NCI-H2171 (cell line): ENCODE data around the gene KRTAP25-1.

ENCODE experiments used
- DNase-seq: peaks from one replicate; lab custom pipeline; 2025; lab: John Stamatoyannopoulos, UW

The KRTAP25-1 gene, protein sequence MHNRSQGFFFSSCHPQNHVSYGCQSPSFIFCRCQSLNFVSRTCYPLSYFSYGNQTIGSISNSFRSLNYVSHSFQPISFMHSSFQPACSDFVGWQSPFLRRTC

DNA sequence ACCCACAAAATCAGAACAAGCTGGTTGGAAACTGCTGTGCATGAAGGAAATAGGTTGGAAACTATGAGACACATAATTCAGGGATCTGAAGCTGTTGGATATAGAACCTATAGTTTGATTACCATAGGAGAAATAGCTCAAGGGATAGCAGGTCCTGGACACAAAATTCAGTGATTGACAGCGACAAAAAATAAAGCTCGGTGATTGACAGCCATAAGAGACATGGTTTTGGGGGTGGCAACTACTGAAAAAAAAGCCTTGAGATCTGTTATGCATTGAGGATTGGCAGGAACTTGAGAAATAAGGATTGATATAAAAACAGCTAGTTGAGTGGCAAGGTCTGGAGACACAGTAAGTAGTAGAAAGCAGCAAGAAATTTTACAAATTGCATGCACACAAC is at the start of gene KRTAP25-1:
Gene KRTAP25-1, minus strand, starts transcription at position 300 of the 400 bp plus-strand sequence. Its CDS starts 24 bp downstream, at position 276.
- no peak for DNase-seq

DNA sequence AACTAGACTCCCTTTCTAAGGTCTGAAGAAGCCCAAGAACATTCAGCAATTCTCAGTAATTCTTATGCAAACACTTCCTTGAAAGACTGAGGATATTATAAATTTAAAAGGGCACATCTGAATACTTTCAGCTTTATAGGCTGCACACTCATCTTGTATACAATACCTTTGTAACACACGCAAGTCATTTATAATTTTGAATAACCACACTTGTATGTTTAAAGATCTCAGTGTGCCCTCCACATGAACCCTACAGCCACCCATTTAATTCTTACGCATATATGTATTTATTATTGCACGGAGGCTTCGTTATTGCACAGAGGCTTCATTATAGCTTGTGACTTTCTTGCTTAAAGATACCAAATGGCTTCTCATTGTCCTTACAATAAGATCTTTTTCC is 49.4 kb upstream of the KRTAP25-1 start:
- no peak for DNase-seq

DNA sequence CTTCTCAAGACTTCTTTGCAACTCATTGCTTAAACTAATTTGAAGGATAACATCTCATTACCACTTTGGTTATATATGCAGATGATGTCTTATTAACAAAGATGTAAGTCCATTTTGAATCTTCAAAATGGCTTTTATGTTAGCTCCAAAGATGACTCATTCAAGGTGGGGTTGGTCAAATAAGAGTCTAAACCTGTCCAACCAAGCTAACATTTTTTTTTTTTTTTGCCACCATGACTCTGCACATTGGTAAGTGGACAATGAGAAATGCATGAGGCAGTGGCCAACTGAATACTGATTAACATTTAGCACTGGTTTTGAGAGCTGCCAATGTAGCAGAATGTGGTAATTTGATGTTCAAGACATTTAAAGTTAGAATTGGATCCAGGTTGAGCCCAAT is 48.5 kb upstream of the KRTAP25-1 start:
- DNase-seq: no peak

DNA sequence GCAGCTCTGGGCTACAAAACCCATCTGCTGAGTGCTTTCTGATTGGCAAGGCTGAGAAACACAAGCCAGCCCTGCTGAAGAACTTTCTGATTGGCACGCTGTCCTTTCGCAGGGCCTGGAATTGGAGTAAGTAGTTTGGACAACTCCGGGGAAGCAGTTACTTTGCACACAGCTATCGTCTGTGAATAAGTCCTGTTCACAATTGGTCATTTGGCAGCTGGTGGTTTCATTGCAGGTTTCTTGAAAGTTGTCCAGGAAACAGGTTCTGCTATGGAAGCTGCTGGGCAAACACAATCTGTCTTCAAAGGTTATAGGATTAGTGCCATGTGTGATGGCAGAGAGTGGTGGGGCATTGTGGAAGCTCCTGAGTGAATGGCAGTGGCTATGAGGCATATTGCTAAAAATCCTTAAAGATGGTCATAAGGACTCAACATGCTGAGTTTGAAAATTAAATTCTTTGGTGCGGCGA is 48.0 kb upstream of the KRTAP25-1 start, which contains the start of gene KRTAP27-1:
Gene KRTAP27-1, minus strand, starts transcription at position 419 of the 469 bp plus-strand sequence. Its CDS starts 26 bp downstream, at position 393.
- DNase-seq: no peak

DNA sequence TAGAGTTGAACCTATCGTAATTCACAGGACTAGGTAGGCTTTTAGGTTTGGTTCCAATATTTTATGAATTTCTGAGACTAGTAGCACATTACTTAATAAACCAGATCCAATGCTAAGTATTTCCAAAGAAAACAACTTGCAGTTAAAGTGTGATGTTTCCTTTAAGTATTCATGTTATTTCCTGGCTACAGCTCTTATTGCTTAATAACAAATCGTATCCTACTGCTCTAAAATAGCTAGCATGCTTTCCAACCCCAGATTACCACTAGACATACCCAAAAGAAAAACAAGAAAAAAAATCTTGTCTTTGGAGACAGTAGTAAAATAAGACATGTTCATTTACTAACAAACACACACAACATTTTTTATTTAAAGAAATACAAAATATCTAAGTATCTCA is 47.3 kb upstream of the KRTAP25-1 start:
- no peak for DNase-seq

DNA sequence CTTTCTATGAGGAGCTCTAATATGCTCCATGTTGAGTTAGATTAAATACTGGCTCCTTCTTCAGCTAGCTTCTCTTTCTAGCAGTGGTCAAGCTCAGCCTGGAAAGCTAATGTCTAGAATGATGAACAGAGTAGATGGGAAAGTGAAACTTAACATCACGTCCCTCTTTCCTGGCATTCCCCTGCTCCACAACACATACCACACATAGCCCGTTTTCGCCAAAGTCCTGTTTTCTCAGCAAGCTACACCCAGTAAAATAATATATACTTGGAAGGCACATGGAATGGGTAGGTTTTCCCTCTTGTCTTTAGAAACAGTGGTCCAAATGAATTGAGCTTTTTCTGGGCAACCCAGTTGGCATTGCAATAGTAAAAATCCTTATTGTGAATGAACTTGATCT is 44.4 kb upstream of the KRTAP25-1 start:
- no peak for DNase-seq

DNA sequence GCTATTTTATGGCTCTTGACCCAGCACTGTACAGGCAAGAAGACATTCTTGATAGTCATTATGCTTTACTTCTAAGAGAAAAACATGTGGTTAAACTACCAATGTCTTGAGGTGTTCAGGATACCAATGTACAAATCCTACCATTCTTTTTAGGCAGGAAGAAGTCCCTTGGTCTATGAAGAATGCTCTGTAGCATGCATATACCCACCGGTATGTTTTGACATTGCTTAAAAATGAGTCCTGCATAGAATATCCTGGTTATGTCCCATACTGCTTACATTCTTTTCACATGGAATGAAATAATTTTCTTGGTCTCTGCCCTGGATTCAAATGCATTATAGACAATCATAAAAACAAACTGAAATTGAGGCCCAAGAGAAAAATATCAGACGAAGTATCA is 43.4 kb upstream of the KRTAP25-1 start:
- no peak for DNase-seq

DNA sequence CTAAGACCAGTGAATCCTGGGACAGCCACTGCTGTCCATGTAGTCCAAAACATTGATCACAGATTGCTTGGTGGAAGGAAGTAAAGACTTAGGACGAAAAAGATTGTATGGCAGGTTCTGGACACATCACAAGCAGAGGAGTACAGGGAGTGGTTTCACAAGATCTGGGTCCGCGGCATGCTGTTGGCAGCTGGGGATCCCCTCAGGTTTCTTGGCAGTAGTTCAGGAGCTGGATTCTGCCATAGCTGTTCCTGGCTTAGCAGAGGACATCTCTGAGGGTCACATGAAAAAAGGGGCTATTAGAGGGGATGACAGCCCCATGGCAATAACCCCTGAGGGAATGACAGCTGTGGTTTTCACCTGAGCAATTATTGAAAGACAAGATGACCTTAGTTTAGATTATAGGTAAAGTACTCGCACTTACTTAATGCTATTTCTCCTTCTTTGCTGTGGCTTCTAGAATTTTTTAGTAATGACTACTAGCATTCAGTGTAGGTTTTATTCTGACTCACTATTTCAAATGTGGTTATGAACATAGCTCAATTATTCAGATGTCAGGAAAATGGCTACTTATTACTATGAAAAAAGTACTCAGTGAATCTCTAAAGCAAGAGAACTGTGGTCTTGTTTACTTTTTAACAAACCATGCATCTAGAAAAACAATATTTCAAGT is 40.0 kb upstream of the KRTAP25-1 start:
- DNase-seq: no peak

DNA sequence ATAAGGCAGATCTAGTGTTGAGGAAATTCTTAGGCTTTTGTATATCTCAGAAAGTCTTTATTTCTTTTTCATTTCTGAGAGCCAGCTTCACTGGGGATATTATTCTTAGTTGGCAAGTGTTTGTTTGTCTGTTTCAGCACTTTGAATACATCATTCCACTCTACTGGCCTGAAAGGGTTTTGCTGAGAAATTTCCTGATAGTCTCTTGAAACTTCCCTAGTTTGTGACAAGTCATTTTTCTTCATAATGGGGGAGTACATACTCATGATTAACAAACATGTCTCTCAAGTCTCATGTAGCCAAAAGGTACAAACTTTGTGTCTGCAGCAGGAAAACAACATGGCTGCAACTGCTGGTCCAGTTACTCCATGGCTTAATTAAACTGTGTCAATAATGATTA is 37.1 kb upstream of the KRTAP25-1 start:
- DNase-seq: no peak

DNA sequence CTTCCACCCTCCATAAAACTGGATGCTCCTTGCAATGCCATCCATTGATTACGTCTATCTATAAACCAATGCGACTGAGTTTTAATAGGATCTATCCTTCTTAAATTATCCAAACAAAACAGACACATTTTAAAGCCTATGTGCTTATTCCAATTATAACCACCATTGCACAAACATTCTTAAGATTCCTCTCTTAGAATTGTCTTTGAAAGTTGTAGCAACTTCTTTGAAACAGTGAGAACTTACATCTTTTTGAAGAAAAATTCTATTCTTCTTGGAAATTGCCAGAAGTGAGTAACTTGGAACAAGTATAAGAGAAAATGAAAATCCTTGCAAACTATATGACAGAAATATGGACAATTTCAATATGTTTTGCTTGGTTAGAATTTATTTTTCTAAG is 30.9 kb upstream of the KRTAP25-1 start, which contains the start of gene KRTAP26-1:
Gene KRTAP26-1, minus strand, starts transcription at position 101 of the 400 bp plus-strand sequence. CDS start 280 bp downstream, outside the sequence.
- DNase-seq: no peak

DNA sequence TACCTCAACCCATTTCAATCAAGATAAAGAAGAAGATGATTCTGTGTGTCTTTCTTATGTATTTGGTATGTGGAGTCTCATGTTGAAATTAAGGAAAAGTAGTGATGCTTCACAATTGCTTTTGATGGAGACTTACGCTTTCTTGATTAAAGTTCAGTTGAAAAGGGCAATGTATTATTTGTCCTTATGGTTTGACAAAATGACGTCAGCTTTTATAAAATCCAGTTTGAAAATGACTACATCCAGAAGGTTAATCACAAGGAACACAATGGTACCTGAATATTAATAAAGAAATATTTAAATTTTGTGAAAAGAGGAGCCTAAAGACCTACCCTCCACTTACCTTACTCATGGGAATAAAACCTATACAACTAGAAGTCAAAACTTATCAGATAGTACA is 26.4 kb upstream of the KRTAP25-1 start:
- DNase-seq: no peak

DNA sequence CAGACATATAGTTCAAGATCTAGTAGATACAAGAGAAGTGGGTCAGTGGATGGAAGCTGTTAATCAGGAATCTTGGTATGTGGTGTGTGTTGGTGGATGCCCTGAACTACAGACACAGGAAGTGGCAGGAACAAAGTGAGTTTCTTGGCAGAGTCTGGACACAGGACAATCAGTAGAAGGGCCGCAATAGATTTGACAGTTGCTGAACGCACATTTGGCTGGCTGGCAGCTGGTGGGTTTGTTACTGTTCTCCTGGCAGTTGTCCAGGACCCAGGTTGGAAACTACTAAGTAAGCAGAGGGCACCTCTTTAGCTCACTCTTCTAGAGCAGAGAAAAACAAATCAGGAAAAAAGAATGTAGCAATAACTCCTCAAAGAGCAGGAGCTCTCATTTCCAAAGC is 17.6 kb upstream of the KRTAP25-1 start:
- DNase-seq: no peak

DNA sequence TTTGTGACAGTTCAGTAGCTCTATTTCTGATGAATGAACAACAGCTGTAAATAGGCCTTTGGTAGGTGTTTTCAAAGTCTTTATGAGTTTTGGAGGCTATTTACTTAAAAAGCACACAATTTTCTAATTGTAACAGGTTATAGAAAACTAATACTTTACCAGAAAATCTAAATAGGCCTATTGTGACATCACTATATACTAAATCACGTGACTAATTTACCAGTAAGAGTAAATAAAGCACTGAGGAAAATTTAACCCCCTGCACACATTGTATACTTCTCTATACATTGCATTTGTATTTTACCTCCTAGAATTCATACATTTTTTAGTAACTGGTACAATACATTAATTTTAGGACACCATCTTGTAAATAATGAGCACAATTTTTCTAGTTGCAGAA is 15.8 kb upstream of the KRTAP25-1 start:
- no peak for DNase-seq

DNA sequence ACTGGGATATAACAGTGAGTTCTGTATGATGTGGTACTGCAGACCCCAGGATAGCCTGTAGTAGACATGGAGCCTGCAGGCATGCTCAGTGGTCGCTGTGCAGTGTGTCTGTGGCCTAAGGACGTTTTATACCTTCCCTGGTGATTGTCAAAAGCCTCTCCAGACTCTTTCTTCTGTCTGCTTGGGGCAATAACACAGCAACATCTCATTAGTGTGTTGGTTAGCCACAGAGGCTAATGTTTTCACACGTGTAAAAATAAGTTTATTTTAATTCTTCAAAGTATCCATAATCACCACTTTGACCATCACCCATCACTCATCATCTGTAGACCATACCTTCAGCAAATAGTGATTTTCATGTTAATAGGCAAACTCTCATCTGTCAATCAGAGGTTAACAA is 6.5 kb downstream of the KRTAP25-1 start, which contains the start of gene KRTAP24-1:
Gene KRTAP24-1, minus strand, starts transcription at position 101 of the 400 bp plus-strand sequence. Its CDS starts 18 bp downstream, at position 83.
- no peak for DNase-seq

DNA sequence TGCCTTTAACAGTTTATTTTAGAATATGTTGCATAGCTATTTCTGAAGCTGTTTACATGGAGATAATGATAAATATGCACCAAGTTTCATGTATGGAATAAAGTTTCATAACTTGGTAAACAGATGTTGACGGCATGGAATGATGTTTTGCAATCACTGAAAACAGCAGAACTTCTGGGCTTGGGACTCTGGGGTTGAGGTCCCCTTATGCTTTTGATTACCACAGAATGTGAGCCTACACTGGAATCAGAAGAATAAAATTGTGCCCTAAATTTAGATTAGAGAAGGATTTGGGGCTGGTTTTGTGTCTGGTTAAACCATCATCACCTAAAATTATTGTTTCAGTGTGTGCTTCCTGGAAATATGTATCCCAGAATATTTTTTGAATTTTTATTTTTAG is 17.7 kb downstream of the KRTAP25-1 start:
- no peak for DNase-seq

DNA sequence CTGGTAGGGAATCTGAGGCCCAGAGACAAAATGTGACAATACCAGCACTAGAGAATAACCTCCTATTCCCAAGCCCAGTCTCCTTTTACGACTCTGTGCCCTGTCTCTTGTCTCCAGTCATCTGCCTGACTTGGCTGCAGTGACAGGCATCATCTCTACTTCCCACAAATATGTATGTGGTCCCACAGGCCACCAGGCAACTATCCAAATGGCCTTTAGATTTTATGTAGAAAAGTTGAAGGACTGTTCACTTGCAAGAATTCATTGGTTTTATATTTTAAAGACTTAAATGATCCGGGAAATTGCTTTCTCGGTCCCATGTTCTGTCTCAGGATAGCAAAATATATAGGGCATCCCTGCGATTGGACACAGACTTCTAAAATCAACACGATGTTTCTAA is 18.2 kb downstream of the KRTAP25-1 start:
- no peak for DNase-seq

DNA sequence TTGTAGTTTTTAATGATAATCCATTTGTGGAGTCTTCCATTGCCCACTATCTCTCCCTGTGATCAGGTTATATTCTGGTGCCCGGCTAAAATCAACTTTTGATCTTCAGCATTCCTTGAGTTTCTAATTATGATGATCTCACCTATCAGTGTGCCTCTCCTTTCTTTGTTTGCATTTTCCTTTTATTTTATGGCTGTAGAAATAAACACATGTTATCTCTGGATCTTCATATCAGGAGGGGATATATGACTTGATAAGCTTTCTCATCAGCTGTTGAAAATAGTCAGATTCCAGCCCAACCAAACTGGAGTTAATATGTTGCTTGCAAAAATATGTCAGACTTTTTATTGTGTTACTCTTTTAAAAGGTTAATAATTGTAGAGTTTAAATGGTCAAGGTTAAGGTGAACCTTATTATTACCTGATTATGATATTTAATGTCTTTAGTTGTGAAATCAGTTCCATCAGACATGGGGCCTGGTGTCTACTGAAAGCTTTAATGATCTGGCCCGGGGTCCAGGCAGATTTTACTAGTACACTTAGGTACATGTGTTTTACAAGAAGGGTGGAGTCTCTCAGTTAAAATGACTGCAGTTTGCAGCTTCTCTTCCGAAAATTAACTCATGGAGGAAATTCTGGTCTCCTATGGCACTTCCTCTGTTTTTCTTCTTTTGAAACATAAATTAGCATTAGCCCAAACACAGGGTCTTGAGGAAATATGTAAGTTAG is 19.3 kb downstream of the KRTAP25-1 start:
- DNase-seq: no peak

DNA sequence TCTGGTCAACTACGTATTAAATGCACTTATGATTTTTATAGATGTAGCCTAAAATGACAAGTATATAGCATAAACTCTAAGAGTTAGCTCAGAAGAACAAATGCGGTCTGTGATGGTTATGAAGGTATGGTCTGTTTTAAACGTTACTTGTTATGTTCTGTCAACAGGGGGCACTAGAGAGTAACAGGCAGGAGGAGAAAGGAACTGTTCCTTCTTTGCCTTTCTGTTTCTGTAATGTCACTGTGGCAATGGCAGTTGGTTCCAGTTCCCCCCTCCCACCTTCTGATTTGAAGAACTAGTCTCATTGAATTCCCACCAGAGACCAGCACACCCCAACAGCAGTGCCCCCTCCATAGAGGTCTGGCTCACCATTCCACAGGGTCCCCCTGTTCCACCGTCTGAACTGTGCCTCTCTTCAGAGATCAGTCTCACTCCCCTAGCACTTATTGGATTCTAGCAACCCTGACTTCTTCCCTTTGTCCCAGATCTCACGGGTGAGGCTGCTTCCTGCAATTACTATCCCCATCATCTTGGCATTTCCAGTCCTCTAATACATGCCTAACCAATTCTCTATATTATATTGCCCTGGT is 20.6 kb downstream of the KRTAP25-1 start:
- no peak for DNase-seq

DNA sequence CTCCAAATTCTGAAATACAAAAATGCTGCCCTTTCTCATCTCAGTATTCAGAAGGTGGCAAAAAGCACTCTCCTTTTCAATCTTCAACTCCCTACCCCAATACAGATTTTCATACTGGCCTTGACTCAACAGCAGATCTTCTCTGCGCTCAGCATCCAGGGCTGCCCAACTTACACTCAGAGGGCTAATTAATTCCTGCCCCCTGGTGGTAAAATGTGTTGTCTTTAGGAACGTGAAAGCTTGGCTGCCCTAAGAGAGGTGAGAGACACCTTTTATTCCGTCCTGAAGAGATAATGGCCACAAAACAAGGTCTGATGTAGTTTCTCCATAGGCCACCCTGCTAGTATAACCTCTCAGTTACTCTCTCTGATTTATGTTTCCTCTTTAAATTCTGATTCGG is 31.5 kb downstream of the KRTAP25-1 start:
- DNase-seq: no peak

DNA sequence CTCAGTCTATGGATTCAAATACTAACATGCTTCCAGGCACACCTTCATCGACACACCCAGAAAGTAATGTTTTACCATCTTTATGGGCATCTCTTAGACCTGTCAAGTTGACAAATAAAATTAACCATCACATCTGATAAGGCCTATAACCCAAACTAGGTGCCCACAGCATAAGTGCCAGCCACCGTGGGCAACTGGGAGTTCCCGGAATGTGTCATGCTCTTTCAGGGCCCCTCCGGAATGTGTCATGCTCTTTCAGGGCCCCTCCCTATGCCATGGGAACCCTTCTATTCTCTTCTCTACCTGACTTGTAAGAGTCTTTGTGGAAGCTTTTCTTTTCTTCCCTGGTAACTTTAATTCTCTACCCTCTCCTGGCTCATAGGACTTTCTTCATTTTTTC is 33.2 kb downstream of the KRTAP25-1 start:
- no peak for DNase-seq

DNA sequence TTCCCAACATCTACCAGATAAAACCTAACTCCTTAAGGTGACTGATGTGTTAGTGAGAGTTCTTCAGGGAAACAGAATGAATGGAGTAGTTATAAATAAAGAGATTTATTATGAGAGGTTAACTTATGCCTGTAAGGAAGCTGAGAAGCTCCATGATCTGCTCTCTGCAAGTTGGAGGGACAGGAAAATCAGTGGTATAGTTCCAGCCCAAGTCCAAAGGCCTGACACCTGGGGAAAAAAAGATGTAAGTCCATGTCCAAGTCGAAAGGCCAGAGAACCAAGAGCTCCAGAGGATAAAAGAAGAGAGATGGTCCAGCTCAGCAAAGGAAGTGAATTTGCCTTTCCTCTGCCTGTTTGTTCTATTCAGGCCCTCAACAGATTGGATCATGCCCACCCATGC is 33.6 kb downstream of the KRTAP25-1 start:
- no peak for DNase-seq

DNA sequence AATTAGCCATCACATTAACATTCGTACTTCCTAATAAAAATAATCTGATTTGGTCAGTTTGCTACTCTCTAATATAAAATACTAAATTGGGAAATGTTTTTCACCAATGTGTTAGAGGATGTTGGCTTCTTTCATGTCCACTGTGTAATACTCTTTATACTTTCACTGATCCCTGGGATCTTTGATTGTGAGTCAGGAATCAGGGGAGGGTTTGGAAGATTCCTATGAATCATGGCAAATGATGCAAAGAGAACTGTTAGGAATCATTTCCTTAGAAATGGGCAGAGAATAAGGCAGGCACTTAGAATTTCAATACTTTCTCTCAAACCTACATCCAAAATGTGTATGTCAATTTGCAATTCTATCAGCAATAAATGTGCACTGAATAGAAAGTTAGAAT is 37.5 kb downstream of the KRTAP25-1 start:
- DNase-seq: no peak

DNA sequence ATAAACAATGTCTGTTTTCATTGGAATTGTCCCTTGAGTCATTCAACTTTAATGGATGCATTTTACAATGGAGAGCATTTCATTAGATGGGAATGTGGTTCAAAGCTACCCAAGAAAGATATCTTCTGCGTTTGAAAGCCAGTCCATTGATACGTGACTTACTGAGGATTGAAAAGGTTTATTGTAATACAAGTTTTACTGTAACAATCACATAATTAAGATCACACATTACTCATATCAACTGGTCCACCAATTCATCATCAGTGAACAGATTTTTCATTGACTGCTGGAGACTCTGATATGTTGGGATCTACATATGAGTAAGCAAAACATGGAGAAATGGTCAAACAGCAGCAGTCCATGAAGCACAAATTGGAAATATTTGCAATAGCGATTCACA is 39.4 kb downstream of the KRTAP25-1 start:
- DNase-seq: no peak
